ENCODE data around the gene NUDT1.

- no peak for TF ChIP-seq ZNF112 (tag by site-specific recombination; IDR thresholded peaks at IDR 0.05)
- no peak for TF ChIP-seq ZBTB11 (tag by site-specific recombination; conservative IDR thresholded peaks at IDR 0.05; ENCODE audit: low read depth)
- TF ChIP-seq PRDM10 (tag by site-specific recombination; IDR thresholded peaks at IDR 0.05): no peak
- no peak for TF ChIP-seq ZBTB17 (tag by site-specific recombination; IDR thresholded peaks at IDR 0.05)
- no peak for TF ChIP-seq ZNF302 (tag by site-specific recombination; IDR thresholded peaks at IDR 0.05; ENCODE audit: low read depth)
- no peak for TF ChIP-seq ZNF280D (tag by site-specific recombination; IDR thresholded peaks at IDR 0.05)
- TF ChIP-seq CTCF (tag by site-specific recombination; IDR thresholded peaks at IDR 0.05): no peak
- no peak for TF ChIP-seq ZNF121 (tag by site-specific recombination; IDR thresholded peaks at IDR 0.05)
- TF ChIP-seq ZBTB8A (tag by site-specific recombination; IDR thresholded peaks at IDR 0.05): no peak
- no peak for TF ChIP-seq GLI2 (tag by site-specific recombination; IDR thresholded peaks at IDR 0.05; ENCODE audit: borderline replicate concordance, low read depth)
Measured at GRCh38 chr7:2244404-2244995, 2.5 kb downstream of the NUDT1 start.

Measured in HEK293 (cell line).